ENCODE data around the gene NTSR1. TPM values are rescaled to one million over a fixed set of nuclear protein-coding genes. Genes with fewer than 3 reads are reported as not detected.

The NTSR1 gene
- total RNA-seq, 1 donor from 2014 or later = 0.24 TPM

- H3K9me3 Mint-ChIP-seq = no peaks in the 10 kb centered on the region
- H3K4me3 Mint-ChIP-seq = no peak overlapping the region
- H3K27ac Mint-ChIP-seq = no peak overlapping the region
- H3K4me1 Mint-ChIP-seq (ENCODE audit: unreplicated experiment) = peaks cover 5% of the 10 kb centered on the region
- TF ChIP-seq, protein P1, sequence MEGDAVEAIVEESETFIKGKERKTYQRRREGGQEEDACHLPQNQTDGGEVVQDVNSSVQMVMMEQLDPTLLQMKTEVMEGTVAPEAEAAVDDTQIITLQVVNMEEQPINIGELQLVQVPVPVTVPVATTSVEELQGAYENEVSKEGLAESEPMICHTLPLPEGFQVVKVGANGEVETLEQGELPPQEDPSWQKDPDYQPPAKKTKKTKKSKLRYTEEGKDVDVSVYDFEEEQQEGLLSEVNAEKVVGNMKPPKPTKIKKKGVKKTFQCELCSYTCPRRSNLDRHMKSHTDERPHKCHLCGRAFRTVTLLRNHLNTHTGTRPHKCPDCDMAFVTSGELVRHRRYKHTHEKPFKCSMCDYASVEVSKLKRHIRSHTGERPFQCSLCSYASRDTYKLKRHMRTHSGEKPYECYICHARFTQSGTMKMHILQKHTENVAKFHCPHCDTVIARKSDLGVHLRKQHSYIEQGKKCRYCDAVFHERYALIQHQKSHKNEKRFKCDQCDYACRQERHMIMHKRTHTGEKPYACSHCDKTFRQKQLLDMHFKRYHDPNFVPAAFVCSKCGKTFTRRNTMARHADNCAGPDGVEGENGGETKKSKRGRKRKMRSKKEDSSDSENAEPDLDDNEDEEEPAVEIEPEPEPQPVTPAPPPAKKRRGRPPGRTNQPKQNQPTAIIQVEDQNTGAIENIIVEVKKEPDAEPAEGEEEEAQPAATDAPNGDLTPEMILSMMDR (conservative IDR thresholded peaks at IDR 0.05) = no peak
- peaks cover 12% of the 10 kb centered on the region for H3K27me3 Mint-ChIP-seq
- DNase-seq (ENCODE audit: extremely low spot score, unreplicated experiment) = no peak
- no peaks in the 10 kb centered on the region for H3K36me3 Mint-ChIP-seq
Observed at GRCh38 chr20:62740286-62741141, 31.9 kb downstream of the NTSR1 start.

- H3K27ac Mint-ChIP-seq = no peak overlapping the region
- no peak for DNase-seq (ENCODE audit: extremely low spot score, unreplicated experiment)
- peaks cover 13% of the 10 kb centered on the region for H3K27me3 Mint-ChIP-seq
- H3K4me1 Mint-ChIP-seq (ENCODE audit: unreplicated experiment) = peaks cover 5% of the 10 kb centered on the region
- H3K4me3 Mint-ChIP-seq = no peak overlapping the region
- no peaks in the 10 kb centered on the region for H3K9me3 Mint-ChIP-seq
- H3K36me3 Mint-ChIP-seq = no peaks in the 10 kb centered on the region
- TF ChIP-seq, protein P1 (conservative IDR thresholded peaks at IDR 0.05) = no peak
Observed at GRCh38 chr20:62741191-62741691, 32.6 kb downstream of the NTSR1 start.

GRCh38 chr20:62741701-62742491, 33.3 kb downstream of the NTSR1 start:
- H3K4me1 Mint-ChIP-seq (ENCODE audit: unreplicated experiment) = peaks cover 5% of the 10 kb centered on the region
- peaks cover 15% of the 10 kb centered on the region for H3K27me3 Mint-ChIP-seq
- DNase-seq (ENCODE audit: extremely low spot score, unreplicated experiment) = no peak
- H3K27ac Mint-ChIP-seq = no peak overlapping the region
- H3K36me3 Mint-ChIP-seq = no peaks in the 10 kb centered on the region
- no peak overlapping the region for H3K4me3 Mint-ChIP-seq
- no peaks in the 10 kb centered on the region for H3K9me3 Mint-ChIP-seq
- TF ChIP-seq, protein P1 (conservative IDR thresholded peaks at IDR 0.05) = no peak

- TF ChIP-seq, protein P1 (conservative IDR thresholded peaks at IDR 0.05) = no peak
- Mint-ChIP-seq H3K27ac (no peak overlapping the region), H3K4me3 (no peak overlapping the region), H3K27me3 (peaks cover 15% of the 10 kb centered on the region), H3K36me3 (no peaks in the 10 kb centered on the region), H3K4me1 (ENCODE audit: unreplicated experiment) (peaks cover 5% of the 10 kb centered on the region), H3K9me3 (no peaks in the 10 kb centered on the region)
- no peak for DNase-seq (ENCODE audit: extremely low spot score, unreplicated experiment)
Observed at GRCh38 chr20:62742550-62742949, 33.9 kb downstream of the NTSR1 start.

- H3K9me3 Mint-ChIP-seq = no peaks in the 10 kb centered on the region
- no peak for DNase-seq (ENCODE audit: extremely low spot score, unreplicated experiment)
- peaks cover 16% of the 10 kb centered on the region for H3K27me3 Mint-ChIP-seq
- TF ChIP-seq, protein P1 (conservative IDR thresholded peaks at IDR 0.05) = no peak
- no peak overlapping the region for H3K4me3 Mint-ChIP-seq
- peaks cover 5% of the 10 kb centered on the region for H3K4me1 Mint-ChIP-seq (ENCODE audit: unreplicated experiment)
- no peak overlapping the region for H3K27ac Mint-ChIP-seq
- H3K36me3 Mint-ChIP-seq = no peaks in the 10 kb centered on the region
Observed at GRCh38 chr20:62742979-62743776, 34.5 kb downstream of the NTSR1 start.

Data from type B pancreatic cell (in vitro differentiated cells).